ENCODE measurements around the gene NQO2. TPM values are rescaled to one million over a fixed set of nuclear protein-coding genes. Genes with fewer than 3 reads are reported as not detected.
"Not testable (repeated sequence)": the region's sequence is repeated elsewhere in the genome, so short reads cannot be mapped to it uniquely, and the experiment has no call there.

Gene NQO2
- polyA plus RNA-seq, 12 donors: 13.9 to 29.6 (median 17.9) TPM; not detected in 1

DNA sequence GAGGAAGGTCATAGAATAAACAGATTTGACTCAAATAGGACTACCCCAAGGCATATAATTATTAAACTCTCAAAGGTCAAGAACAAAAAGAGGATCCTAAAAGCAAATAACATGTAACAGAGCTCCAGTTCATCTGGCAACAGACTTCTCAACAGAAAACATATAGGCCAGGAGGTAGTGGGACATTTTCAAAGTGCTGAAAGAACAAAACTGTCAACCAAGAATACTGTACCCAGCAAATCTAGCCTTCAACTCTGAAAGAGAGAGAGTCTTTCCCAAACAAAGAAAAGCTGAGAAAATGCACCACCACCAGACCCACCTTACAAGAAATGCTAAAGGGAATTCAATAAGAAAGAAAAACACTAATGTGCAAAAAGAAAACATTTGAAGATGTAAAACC lies 11.9 kb downstream of the NQO2 start:
- no peak for DNase-seq

- DNase-seq: no peak
These were observed 13.8 kb downstream of the NQO2 start for GRCh38 chr6:3013486-3013885.

DNA sequence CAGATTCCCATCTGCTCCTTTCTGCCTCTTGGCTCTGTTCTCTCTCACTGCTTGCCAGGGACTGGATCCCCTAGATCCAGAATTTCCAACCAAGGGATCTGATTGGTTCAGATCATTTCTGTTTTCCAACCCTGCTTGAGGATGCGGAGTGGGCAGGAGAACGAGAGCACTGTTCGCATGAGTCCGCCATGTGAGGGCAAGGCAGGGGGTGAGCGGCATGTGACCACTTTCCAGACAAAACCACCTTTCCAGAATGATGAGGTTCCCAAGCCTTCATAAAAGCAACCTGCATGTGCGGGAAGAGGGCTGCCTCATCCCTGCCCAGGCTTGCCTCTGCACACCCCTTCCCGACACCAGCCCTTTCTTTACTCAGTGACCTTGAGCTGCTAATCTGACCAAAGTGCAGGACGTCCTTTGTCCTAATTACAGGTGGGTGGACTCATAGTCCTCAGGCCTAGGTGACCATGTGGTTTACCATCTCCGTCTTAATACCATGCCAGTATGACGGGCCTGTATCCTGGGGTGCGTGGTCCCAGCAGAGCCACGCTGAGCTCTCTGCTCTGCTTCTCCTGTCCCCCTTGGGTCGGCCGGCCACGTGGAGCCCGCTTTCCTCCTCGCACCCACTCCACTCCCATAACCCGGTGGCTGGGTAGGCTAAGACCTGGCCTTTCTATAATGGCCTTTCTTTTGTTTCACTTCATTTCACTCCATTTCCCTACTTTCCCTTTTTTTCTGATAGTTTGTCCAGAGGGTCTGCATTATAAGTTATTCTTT lies 14.4 kb downstream of the NQO2 start:
- no peak for DNase-seq

GRCh38 chr6:3014675-3015066 lies 15.0 kb downstream of the NQO2 start:
- DNase-seq: no peak

GRCh38 chr6:3015144-3015543 lies 15.4 kb downstream of the NQO2 start:
- DNase-seq: no peak

DNA sequence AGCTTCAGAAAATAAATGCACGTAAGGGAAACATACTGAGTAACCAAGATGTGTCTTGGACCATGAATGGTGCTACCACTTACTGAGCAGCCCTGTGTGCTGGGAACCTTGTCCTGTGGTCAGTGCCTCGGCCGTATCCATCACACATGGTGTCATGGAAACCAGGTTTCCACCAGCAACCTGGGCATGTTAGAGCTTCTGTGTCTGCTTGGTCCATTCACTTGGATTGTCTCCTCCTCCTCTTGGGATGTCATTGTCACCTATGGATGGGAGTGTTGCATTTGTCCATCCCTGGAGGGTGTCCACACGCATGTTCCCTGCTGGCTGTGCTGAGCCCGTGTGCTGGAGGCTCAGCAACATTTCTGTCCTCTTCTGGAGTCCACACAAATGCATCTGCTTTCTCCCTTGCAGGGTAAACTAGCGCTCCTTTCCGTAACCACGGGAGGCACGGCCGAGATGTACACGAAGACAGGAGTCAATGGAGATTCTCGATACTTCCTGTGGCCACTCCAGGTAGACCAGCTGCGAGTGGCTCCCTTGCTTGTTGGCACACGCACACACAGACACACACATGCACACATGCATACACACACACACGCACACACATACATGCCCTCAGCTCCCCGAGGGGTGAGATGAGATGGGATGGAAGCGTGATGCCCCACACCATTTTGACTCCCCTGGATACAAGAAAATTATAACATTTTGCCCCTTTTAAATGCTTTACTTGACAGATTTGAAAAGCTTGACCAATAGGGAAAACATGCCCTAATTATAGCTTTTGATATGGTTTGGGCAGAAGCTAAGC lies 17.0 kb downstream of the NQO2 start:
- no peak for DNase-seq

- DNase-seq: no peak
These were observed 17.6 kb downstream of the NQO2 start for GRCh38 chr6:3017304-3017703.

DNA sequence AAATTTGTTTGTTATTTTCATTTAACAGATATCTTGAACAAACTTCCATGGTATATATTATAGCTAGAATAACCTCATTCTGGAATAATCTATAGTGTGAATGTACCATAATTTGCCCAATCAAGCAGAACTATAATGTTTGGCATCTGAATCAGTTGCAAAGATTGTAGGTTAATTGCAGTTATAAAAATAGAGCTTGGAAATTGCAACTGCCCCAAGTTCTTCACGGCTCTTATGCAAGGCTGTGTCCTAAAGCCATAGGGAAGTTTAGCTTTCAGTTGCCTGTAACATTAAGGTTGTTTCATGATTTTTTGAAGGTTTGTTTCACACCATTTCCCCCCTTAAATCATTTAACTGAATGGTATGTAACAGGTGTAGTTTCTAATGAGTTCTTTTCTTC lies 19.4 kb downstream of the NQO2 start:
- no peak for DNase-seq

DNA sequence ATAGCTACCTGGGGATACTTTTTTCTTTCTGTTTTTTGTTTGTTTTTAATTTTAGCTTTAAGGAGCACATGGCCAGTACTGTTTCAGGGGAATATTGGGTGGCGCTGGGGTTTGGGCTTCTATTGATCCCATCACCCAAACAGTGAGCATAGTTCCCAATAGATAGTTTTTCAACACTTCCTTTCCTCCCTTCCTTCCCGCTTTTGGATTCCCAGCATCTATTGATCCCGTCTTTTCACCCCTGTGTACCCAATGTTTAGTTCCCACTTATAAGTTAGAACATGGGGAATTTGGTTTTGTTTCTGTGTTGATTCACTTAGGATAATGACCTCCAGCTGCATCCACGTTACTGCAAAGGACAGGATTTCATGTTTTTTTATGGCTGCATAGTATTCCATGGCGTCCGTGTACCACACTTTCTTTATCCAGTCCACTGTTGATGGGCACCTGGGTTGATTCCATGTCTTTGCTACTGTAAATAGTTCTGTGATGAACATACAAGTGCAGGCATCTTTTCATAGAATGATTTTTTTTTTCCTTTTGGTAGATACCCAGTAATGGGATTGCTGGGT lies 20.1 kb downstream of the NQO2 start:
- DNase-seq: no peak

- not testable (repeated sequence) for DNase-seq
These were observed 21.4 kb downstream of the NQO2 start for GRCh38 chr6:3020976-3021598.

- no peak for DNase-seq
These were observed 23.3 kb downstream of the NQO2 start for GRCh38 chr6:3022765-3023662.

GRCh38 chr6:3023663-3024483 lies 24.2 kb downstream of the NQO2 start:
- DNase-seq: peak; percentile 77

DNA sequence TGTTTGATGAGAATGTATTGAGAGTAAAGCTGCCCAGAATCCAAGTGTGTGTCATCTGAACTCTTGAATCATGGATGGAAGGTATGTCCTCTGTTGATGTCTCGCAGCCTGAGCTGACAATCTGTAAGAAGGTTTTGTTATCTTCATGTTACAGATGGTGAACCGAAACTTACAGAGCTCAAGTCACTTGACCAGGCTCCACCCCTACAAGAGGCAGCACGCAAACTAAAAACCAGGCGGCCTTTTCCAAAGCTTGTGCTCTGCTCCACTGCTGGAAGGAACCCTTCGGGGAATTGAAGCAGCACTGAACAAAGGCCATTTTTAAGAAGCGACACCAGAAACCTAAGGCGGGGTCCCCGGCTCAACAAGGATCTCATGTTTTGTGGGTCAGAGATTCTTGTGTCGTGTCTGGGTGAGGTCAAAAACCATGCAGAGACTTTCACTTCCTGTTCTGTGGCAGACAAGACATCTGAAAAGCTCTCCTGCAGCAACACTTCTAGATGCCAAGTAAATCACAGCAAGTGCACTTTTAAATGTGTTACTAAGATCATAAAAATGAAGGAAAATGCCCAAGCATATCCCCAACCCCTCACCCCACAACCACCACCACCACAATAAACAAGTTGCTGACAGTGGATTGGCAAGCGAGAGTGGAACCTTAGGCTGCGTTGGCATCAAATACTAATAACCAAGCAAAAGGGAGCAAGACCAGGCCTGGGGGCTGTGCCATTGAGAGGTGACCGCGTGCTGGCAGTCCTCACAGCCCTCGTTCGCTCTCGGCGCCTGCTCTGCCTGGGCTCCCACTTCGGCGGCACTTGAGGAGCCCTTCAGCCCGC lies 27.3 kb downstream of the NQO2 start:
- no peak for DNase-seq

GRCh38 chr6:3028156-3028555 lies 28.5 kb downstream of the NQO2 start:
- not testable (repeated sequence) for DNase-seq

DNA sequence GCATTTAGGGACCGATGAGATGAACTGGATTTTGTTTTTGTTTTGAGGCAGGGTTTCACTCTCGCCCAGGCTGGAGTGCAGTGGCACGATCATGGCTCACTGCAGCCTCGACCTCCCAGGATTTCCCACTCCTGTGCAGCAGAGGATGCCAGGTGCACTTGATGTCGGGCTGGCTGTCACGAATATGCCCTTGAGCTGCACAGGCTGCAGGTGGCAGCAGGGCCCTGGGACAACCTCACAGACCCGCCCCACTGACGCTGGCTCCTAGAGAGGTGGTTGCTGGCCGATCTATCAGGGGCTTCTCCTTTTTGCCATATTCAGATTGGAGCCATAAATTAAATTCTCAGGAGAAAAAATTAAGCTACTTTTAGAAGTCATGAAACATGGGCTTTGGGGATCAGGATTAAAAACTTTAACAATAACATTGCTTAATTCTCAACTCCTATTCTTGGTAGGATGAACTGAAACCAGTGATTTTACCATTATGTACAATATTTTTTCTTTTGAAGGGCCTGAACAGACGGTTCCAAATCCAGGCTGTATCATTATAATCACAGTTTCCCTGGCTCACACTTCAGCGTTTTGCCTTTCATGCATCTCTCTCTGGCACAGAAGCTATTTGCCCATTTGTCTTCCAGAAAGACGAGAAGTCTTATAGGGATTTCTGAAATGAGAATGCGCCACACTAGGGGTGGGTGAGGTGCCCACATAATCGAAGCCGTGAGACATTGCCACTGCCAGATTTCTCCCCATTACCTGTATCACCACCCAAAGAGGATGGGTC lies 32.4 kb downstream of the NQO2 start:
- no peak for DNase-seq

- no peak for DNase-seq
These were observed 33.3 kb downstream of the NQO2 start for GRCh38 chr6:3032986-3033385.

DNA sequence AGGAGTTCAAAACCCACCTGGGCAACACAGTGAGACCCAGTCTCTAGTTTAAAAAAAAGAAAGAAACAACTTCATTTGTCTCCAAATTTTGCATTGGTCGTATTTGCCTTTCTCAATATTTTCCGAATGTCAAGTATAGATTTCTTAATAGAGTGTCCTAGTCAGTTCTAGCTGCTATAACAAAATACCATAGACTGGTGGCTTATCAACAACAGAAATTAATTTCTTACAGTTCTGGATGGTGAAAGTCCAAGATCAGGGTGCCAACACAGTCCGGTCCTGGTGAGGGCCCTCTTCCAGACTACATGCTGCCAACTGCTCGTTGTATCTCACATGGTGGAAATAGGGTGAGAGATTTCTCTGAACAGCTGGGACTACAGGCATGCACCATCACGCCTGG lies 34.0 kb downstream of the NQO2 start:
- DNase-seq: no peak

DNA sequence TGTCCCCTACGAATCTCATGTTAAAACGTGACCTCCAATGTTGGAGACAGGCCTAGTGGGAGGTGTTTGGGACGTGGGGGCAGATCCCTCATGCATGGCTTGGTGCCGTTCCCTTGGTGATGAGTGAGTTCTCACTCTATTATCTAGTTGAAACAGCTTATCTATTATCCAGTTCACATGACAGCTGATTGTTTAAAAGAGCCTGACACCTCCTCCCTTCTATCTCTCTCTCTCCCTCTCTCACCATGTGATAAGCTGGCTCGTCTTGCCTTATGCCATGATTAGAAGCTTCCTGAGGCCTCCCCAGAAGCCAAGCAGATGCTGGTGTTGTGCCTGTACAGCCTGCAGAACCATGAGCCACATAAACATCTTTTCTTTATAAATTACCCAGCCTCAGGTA lies 35.7 kb downstream of the NQO2 start:
- no peak for DNase-seq

Data from muscle of arm (tissue), 12 donors.